ENCODE measurements around the gene MACROD1. TPM values are rescaled to one million over a fixed set of nuclear protein-coding genes. Genes with fewer than 3 reads are reported as not detected.

The MACROD1 gene
- total and polyA plus RNA-seq, 2 donors (not counting 3 experiments of a cell fraction or from before 2014, with no cell fraction given): 11.0 to 16.2 TPM

DNA sequence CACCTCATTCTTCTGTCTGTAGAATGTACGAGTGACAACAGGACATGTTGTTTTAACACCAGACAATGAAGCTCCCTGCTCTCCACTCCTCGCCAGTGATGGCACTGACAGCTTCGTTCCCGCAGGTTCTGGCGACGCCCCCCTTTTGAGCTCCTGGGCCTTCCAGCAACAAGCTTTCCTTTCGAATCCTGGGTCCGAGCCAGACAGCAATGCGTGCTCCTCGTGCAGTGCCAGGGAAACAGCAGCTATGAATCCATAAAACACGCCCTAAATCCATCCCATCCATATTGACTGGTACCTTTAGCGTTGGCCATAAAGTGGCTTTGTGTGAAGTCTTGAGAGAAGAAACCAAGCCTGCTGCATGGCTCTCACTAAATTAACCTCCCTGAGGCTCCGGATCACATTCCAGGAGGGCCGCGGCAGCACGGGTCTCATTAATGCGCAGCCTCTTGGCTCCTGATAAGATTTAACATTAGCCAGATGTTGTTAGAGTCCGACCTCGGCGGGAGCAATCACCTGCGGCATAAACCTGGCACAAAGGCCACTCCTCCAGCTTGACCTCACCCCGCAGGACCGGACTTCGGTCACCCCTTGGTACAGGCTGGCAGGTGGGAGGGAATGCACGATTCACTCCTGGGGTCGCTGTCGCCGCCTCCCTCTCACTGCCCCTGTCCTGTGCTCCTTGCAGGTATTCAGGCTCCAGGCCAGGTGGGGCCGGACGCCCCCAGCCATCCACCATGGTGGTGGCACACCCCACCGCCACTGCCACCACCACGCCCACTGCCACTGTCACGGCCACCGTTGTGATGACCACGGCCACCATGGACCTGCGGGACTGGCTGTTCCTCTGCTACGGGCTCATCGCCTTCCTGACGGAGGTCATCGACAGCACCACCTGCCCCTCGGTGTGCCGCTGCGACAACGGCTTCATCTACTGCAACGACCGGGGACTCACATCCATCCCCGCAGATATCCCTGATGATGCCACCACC is 50.1 kb downstream of the MACROD1 start:
- no peaks in the 10 kb centered on the region for H3K27me3 ChIP-seq (ENCODE audit: control insufficient read depth in 2 of 2, insufficient read depth in 2 of 2, low read length in 2 of 2)
- no peaks in the 10 kb centered on the region for H3K36me3 ChIP-seq (ENCODE audit: control insufficient read depth in 2 of 2, extremely low read depth in 1 of 2, insufficient read depth in 2 of 2, low read length in 2 of 2)
- BruUV-seq (replicated peaks): no TSS peak
- no peaks in the 10 kb centered on the region for H3K4me1 ChIP-seq (ENCODE audit: control insufficient read depth, extremely low read depth, insufficient read depth, low read length)
- dilution Hi-C loops (cut with MboI; ENCODE audit: extremely low pct_ligation_motif_present, low sequenced_read_pairs): no loop called here
- ChIA-PET CTCF (interaction anchor here (0.7 to 0.8 kb wide), 2 partner anchors 12 to 37 kb away, joined by 3 read pairs; no protein-coding TSS in a partner anchor), POLR2A (no interaction called here)
- no peaks in the 10 kb centered on the region for H4K20me1 ChIP-seq (replicated peaks; ENCODE audit: control insufficient read depth, extremely low read depth, insufficient read depth, low read length)
- no peak for DNase-seq (ENCODE audit: low read depth, low spot score)
- intact Hi-C loops (cut with micrococcal nuclease): no loop called here
- no peak overlapping the region for H2AFZ ChIP-seq (ENCODE audit: low read depth, low read length)
- H3K4me3 ChIP-seq (replicated peaks in 1 of 3; ENCODE audit: insufficient read depth in 1 of 3, low read depth in 1 of 3, low read length in 3 of 3): no peak overlapping the region
- no peaks in the 10 kb centered on the region for H3K9me3 ChIP-seq (replicated peaks; ENCODE audit: control insufficient read depth, insufficient read depth, low read length)
- no peaks in the 10 kb centered on the region for H3K79me2 ChIP-seq (ENCODE audit: control insufficient read depth, insufficient read depth, low read length)
- no peaks in the 10 kb centered on the region for H3K9me1 ChIP-seq (replicated peaks; ENCODE audit: control insufficient read depth, extremely low read depth, insufficient read depth, low read length)
- no peak for TF ChIP-seq EZH2 (IDR thresholded peaks at IDR 0.05; ENCODE audit: borderline replicate concordance, low read depth, low read length, severe bottlenecking)
- TF ChIP-seq, protein P1, sequence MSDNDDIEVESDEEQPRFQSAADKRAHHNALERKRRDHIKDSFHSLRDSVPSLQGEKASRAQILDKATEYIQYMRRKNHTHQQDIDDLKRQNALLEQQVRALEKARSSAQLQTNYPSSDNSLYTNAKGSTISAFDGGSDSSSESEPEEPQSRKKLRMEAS (IDR thresholded peaks at IDR 0.05; ENCODE audit: insufficient read depth, insufficient read length): no peak
- TF ChIP-seq, protein P2, sequence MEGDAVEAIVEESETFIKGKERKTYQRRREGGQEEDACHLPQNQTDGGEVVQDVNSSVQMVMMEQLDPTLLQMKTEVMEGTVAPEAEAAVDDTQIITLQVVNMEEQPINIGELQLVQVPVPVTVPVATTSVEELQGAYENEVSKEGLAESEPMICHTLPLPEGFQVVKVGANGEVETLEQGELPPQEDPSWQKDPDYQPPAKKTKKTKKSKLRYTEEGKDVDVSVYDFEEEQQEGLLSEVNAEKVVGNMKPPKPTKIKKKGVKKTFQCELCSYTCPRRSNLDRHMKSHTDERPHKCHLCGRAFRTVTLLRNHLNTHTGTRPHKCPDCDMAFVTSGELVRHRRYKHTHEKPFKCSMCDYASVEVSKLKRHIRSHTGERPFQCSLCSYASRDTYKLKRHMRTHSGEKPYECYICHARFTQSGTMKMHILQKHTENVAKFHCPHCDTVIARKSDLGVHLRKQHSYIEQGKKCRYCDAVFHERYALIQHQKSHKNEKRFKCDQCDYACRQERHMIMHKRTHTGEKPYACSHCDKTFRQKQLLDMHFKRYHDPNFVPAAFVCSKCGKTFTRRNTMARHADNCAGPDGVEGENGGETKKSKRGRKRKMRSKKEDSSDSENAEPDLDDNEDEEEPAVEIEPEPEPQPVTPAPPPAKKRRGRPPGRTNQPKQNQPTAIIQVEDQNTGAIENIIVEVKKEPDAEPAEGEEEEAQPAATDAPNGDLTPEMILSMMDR (IDR thresholded peaks at IDR 0.05; ENCODE audit: extremely low read depth in 1 of 2, insufficient read depth in 1 of 2, low read depth in 1 of 2, low read length in 2 of 2): no peak
- TF ChIP-seq MYC (IDR thresholded peaks at IDR 0.05; ENCODE audit: low read depth, low read length): no peak
- TF ChIP-seq FOS (IDR thresholded peaks at IDR 0.05; ENCODE audit: borderline replicate concordance, insufficient read depth, low read length): no peak
- TF ChIP-seq JUN (IDR thresholded peaks at IDR 0.05; ENCODE audit: borderline replicate concordance, insufficient read depth, insufficient read length, low read depth): no peak
- TF ChIP-seq POLR2A (IDR thresholded peaks at IDR 0.05; ENCODE audit: low read depth, low read length): no peak
- no peak for TF ChIP-seq POLR2AphosphoS5 (IDR thresholded peaks at IDR 0.05; ENCODE audit: insufficient read depth, low read depth, low read length)
- TF ChIP-seq GATA2 (IDR thresholded peaks at IDR 0.05; ENCODE audit: insufficient read depth, insufficient read length, low read depth, low read length): no peak
- no peak for FAIRE-seq
- H3K27ac ChIP-seq (ENCODE audit: insufficient read depth, low read depth, low read length): no peak overlapping the region
- no peak overlapping the region for H3K4me2 ChIP-seq (ENCODE audit: insufficient read depth, low read length)
- no peak overlapping the region for H3K9ac ChIP-seq (replicated peaks; ENCODE audit: extremely low read depth, insufficient read depth, low read length)

All from endothelial cell of umbilical vein (primary cell).